NB4 (cell line): ENCODE results near the gene CCL18.
A peak's percentile ranks its signal among the peaks of the same experiment; 100 is the strongest.
"Not testable (repeated sequence)": the region's sequence is repeated elsewhere in the genome, so short reads cannot be mapped to it uniquely, and the experiment has no call there.

Source experiments
- DNase-seq: peaks from one replicate; pipeline ENCODE4 v3.0.0; 2010; ENCODE audit warnings: low read depth
- H3K4me3 ChIP-seq: one replicate; pipeline ENCODE4 v1.5.1; 2011; ENCODE audit warnings: mild to moderate bottlenecking, low read depth, low read length, moderate library complexity
- CTCF ChIP-seq: IDR thresholded peaks from one replicate; pipeline ENCODE4 v1.5.1; 2012; ENCODE audit warnings: low read depth, low read length
- MAX ChIP-seq: IDR thresholded peaks from 2 replicates; pipeline ENCODE4 v1.6.1; 2011; ENCODE audit warnings: low read depth, low read length
- MYC ChIP-seq: IDR thresholded peaks from 2 replicates; pipeline ENCODE4 v1.6.1; 2011; ENCODE audit warnings: low read depth, low read length
- POLR2A ChIP-seq: IDR thresholded peaks from 2 replicates; pipeline ENCODE4 v1.6.1; 2011; ENCODE audit warnings: mild to moderate bottlenecking; ENCODE audit not compliant: insufficient read length; ENCODE audit errors: extremely low read depth

The CCL18 gene

GRCh38 chr17:36063786-36064541 is at the start of gene CCL18:
Gene CCL18, plus strand, starts transcription at chr17:36064272. Its CDS starts 71 bp downstream, at chr17:36064343.
- no peak within 1 kb of the TSS for H3K4me3 ChIP-seq
- no peak for TF ChIP-seq CTCF
- DNase-seq, result no peak

DNA sequence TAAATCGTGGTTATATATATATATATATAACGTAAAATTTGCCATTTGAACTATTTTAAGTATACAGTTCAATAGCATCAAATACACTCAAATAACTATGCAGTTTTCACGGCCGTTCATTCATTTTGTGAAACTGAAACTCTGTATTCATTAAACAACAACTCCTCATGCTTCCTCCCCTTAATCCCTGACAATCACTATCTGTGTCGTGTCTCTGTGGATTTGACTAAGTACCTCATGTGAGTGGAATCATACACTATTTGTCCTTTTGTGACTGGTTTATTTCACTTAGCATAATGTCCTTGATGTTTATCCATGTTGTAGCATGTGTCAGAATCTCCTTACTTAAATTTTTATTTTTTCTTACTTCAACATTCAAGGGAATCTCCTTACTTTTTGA is 49.1 kb upstream of the CCL18 start:
- DNase-seq, result no peak
- H3K4me3 ChIP-seq, result no peak overlapping the region
- no peak for TF ChIP-seq POLR2A
- no peak for TF ChIP-seq MYC
- TF ChIP-seq MAX, result no peak
- no peak for TF ChIP-seq CTCF

- not testable (repeated sequence) for H3K4me3 ChIP-seq, DNase-seq
Measured at GRCh38 chr17:36015895-36016294, 48.2 kb upstream of the CCL18 start.

GRCh38 chr17:36016555-36016954 is 47.5 kb upstream of the CCL18 start:
- TF ChIP-seq CTCF (no peak), MAX (no peak), POLR2A (no peak), MYC (no peak)
- H3K4me3 ChIP-seq, result no peak overlapping the region

GRCh38 chr17:36017799-36018198 is 46.3 kb upstream of the CCL18 start, which contains the start of gene CCL23:
Gene CCL23, minus strand, starts transcription at chr17:36017972. Its CDS starts 75 bp downstream, at chr17:36017897.
- TF ChIP-seq CTCF, result no peak
- no peak for TF ChIP-seq MYC
- no peak for TF ChIP-seq MAX
- TF ChIP-seq POLR2A, result no peak
- no peak within 1 kb of the TSS for H3K4me3 ChIP-seq
- peak; percentile 67 for DNase-seq

More at GRCh38 chr17:36016555-36016954, 47.5 kb upstream of the CCL18 start:
- DNase-seq, result no peak

GRCh38 chr17:36019423-36019822 is 44.6 kb upstream of the CCL18 start:
- no peak for TF ChIP-seq MAX
- TF ChIP-seq CTCF, result no peak
- TF ChIP-seq POLR2A, result no peak
- no peak for TF ChIP-seq MYC
- no peak for DNase-seq
- no peak overlapping the region for H3K4me3 ChIP-seq
